Parathyroid adenoma (tissue), 2 donors: ENCODE measurements around the gene NRSN2.

Experiments used
- H2AFZ ChIP-seq: fragments of 300-600 bp; sonication (generic); one replicate; pipeline ENCODE4 v1.7.0; 2017; ENCODE audit warnings: antibody characterized with exemption, mild to moderate bottlenecking
- H3K27ac ChIP-seq: fragments of 300-600 bp; sonication (generic); one replicate; pipeline ENCODE4 v1.7.0; 2017
- H3K27me3 ChIP-seq: fragments of 300-600 bp; sonication (generic); one replicate; pipeline ENCODE4 v1.7.0; 2017; ENCODE audit warnings: low read length; ENCODE audit not compliant: control insufficient read depth, insufficient read depth
- H3K36me3 ChIP-seq: fragments of 300-600 bp; sonication (generic); one replicate; pipeline ENCODE4 v1.7.0; 2017; ENCODE audit warnings: low read length; ENCODE audit not compliant: control insufficient read depth, insufficient read depth
- H3K4me1 ChIP-seq: fragments of 300-600 bp; sonication (generic); one replicate; pipeline ENCODE4 v1.7.0; 2017; ENCODE audit warnings: control low read depth
- H3K4me2 ChIP-seq: fragments of 300-600 bp; sonication (generic); one replicate; pipeline ENCODE4 v1.7.0; 2017; ENCODE audit warnings: low read length
- H3K4me3 ChIP-seq: fragments of 300-600 bp; sonication (generic); one replicate; pipeline ENCODE4 v1.7.0; 2017; ENCODE audit warnings: low read depth, low read length
- H3K79me2 ChIP-seq: fragments of 300-600 bp; sonication (generic); one replicate; pipeline ENCODE4 v1.7.0; 2017; ENCODE audit warnings: control low read depth
- H3K9ac ChIP-seq: fragments of 300-600 bp; sonication (generic); one replicate; pipeline ENCODE4 v1.7.0; 2017; ENCODE audit warnings: mild to moderate bottlenecking
- H3K9me3 ChIP-seq: fragments of 300-600 bp; sonication (generic); one replicate; pipeline ENCODE4 v1.7.0; 2017; ENCODE audit warnings: low read length; ENCODE audit not compliant: control insufficient read depth
- TF ChIP-seq, protein P1 (sequence below): fragments of 300-600 bp; sonication (generic); IDR thresholded peaks from one replicate; pipeline ENCODE4 v1.7.0; 2017; ENCODE audit warnings: antibody characterized with exemption, mild to moderate bottlenecking
- donor health status: primary hyperparathyroidism.

NRSN2 gene

DNA sequence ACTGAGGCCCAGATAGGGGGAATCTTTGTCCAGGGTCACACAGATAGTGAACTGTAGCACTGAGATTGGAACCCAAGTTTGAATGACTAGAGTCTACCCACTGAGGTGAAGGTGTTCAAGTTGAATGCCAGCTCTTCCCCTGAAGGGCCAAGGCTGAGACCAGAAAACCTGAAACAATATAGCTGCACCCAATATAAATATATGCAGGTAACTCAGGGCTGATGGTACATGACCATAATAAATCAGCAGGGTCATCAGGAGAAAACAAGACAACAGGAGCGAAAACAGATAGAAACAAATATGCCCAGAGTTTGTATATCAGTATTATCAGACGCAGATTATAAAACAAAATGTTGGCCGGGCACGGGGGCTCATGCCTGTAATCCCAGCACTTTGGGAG, 57.2 kb downstream of the NRSN2 start:
- H3K79me2 ChIP-seq = peaks cover 9% of the 10 kb centered on the region
- peaks cover 15% of the 10 kb centered on the region for H3K4me1 ChIP-seq
- no peak overlapping the region for H2AFZ ChIP-seq
- H3K27ac ChIP-seq = no peak overlapping the region
- H3K36me3 ChIP-seq = no peaks in the 10 kb centered on the region
- H3K4me2 ChIP-seq = no peak overlapping the region
- no peak overlapping the region for H3K9ac ChIP-seq
- TF ChIP-seq, protein P1, sequence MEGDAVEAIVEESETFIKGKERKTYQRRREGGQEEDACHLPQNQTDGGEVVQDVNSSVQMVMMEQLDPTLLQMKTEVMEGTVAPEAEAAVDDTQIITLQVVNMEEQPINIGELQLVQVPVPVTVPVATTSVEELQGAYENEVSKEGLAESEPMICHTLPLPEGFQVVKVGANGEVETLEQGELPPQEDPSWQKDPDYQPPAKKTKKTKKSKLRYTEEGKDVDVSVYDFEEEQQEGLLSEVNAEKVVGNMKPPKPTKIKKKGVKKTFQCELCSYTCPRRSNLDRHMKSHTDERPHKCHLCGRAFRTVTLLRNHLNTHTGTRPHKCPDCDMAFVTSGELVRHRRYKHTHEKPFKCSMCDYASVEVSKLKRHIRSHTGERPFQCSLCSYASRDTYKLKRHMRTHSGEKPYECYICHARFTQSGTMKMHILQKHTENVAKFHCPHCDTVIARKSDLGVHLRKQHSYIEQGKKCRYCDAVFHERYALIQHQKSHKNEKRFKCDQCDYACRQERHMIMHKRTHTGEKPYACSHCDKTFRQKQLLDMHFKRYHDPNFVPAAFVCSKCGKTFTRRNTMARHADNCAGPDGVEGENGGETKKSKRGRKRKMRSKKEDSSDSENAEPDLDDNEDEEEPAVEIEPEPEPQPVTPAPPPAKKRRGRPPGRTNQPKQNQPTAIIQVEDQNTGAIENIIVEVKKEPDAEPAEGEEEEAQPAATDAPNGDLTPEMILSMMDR = no peak
- H3K9me3 ChIP-seq = no peaks in the 10 kb centered on the region
- no peaks in the 10 kb centered on the region for H3K27me3 ChIP-seq
- H3K4me3 ChIP-seq = no peak overlapping the region
